Activated T-helper 1 cell treated with anti-CD3 and anti-CD28 coated beads, Interleukin-12 subunit alpha, Interleukin-12 subunit beta, Interleukin-2, Interleukin-4 antibody, amounts not matched to agents 30 ng/mL and 10 ng/mL and 1 ng/mL, durations not matched to agents 14 hours and 24 hours and 36 hours (primary cell): Measurements from ENCODE around the gene TCEAL5. TPM values are rescaled to one million over a fixed set of nuclear protein-coding genes. Genes with fewer than 3 reads are reported as not detected.
"Not testable (repeated sequence)": the region's sequence is repeated elsewhere in the genome, so short reads cannot be mapped to it uniquely, and the experiment has no call there.

Experiments used
- DNase-seq: peaks from one replicate; pipeline ENCODE4 v3.0.0; 2021; ENCODE audit warnings: low spot score
- H3K27ac Mint-ChIP-seq: one replicate; pipeline ENCODE4 v1.8.0; 2021; ENCODE audit warnings: mild to moderate bottlenecking, mixed read lengths
- H3K27me3 Mint-ChIP-seq: one replicate; pipeline ENCODE4 v1.8.0; 2022; ENCODE audit warnings: mild to moderate bottlenecking, moderate library complexity, mixed read lengths; ENCODE audit not compliant: insufficient read depth
- H3K36me3 Mint-ChIP-seq: one replicate; pipeline ENCODE4 v1.8.0; 2021; ENCODE audit warnings: low read depth, mixed read lengths
- H3K4me1 Mint-ChIP-seq: one replicate; pipeline ENCODE4 v1.8.0; 2021; ENCODE audit warnings: low read depth, mixed read lengths
- H3K4me3 Mint-ChIP-seq: one replicate; pipeline ENCODE4 v1.8.0; 2021; ENCODE audit warnings: mild to moderate bottlenecking, moderate library complexity, mixed read lengths
- H3K9me3 Mint-ChIP-seq: one replicate; pipeline ENCODE4 v1.8.0; 2021; ENCODE audit warnings: mixed read lengths
- intact Hi-C: fragments of 100-400 bp; cut with micrococcal nuclease; formaldehyde crosslinking; loops from one replicate; pipeline ENCODE4 v1.15.1; 2024
- total RNA-seq: library from RNA; stranded (reverse); gene quantifications from 2 replicates; pipeline ENCODE4 v1.2.3, GENCODE V29; 2022

Gene TCEAL5, protein sequence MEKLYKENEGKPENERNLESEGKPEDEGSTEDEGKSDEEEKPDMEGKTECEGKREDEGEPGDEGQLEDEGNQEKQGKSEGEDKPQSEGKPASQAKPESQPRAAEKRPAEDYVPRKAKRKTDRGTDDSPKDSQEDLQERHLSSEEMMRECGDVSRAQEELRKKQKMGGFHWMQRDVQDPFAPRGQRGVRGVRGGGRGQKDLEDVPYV
- total RNA-seq, result not detected in 2 replicates

DNA sequence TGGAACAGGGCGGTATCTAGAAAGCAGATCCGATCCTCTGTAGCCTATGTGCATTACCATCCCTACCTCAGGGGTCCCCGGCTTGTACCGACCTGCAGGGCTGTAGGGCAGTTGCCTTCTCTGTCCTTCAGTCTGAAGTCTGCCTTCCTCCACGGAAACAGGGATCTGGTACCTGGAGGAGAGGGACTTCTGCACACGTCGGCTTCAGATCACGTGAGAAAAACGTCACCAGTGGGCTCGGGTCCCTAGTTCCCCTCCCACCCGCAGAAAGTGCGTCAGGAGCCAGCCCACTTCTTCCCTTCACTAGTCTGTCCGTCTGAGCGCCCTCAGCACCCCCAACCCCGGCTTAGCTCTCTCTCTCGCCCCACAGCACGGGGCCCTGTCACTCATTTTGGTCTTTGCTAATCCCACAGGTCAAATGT, at the start of gene TCEAL5:
Gene TCEAL5, minus strand, starts transcription at position 170 of the 422 bp plus-strand sequence. CDS start 2,187 bp downstream, outside the sequence.
- intact Hi-C loops, result no loop called here
- Mint-ChIP-seq H3K27ac (no peak within 1 kb of the TSS), H3K36me3 (no peaks in the 10 kb centered on the region), H3K4me3 (no peak within 1 kb of the TSS), H3K9me3 (no peaks in the 10 kb centered on the region), H3K27me3 (peaks cover 16% of the 10 kb centered on the region), H3K4me1 (no peaks in the 10 kb centered on the region)
- no peak for DNase-seq

DNA sequence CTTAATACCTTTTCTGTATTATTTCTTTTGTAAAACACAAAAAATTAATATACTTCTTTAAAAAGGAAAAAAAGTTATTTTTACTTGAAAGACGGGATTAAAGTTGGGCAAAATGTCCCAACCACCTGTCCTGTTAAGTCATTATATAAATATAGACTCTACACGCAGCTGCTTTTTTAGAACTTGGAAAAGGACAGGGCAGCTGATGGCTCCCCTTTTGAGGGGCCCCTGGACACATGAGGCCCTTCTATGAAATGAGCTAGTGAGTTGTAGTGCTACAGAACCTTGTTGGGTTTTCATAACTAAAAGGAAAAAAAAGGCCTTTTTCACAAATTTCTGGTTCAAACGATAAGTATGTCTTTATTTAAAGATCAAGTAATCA, 34.8 kb upstream of the TCEAL5 start:
- Mint-ChIP-seq H3K9me3 (no peaks in the 10 kb centered on the region), H3K27ac (no peak overlapping the region), H3K27me3 (peaks cover 13% of the 10 kb centered on the region), H3K4me1 (no peaks in the 10 kb centered on the region), H3K36me3 (peaks cover 1% of the 10 kb centered on the region), H3K4me3 (peak overlapping the region; percentile 75)
- intact Hi-C loops, result loop anchor here (2.0 kb wide), 1 partner anchor 57 kb away; the partner anchor contains the start of gene TCEAL8
- no peak for DNase-seq

DNA sequence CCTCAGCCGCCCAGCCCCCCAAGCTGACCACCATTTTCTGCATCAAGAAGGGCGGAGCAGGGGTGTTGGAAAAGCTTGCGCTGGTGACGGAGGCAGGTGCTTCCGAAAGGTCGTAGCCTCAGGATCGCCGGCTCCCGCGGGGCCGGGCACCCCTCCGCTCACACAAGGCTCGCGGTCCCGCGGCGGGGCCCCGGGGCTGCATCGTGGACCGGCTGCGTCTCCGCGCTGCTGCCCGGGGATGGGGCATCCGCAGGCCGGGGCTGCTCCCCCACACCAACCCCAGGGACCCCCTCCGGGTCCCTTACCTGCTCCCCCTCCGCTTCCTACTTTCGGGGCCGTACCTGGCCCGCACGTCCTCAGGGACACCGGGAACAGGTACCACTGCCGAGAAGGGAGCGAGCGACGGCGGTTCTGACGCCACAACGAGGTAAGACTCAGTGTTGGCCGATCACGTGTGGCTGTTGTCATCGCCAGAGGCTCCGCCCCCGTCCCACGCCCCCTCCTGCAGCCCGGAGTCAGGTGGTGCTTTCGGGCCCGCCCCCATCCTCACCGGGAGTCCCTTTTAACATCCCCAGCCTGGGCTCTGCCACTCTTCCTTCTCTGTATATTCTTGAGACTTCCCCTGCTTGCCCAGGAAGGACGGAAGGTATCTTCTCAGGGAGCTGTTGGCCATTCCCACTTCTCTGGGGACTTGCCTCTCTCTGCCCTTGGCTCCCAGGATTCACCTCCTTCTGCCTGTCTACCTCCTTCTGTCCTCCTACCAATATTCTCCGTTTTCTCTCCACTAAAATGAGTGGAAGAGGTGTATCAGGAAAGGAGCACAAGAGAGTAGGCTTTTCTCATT, 34.2 kb upstream of the TCEAL5 start, which contains the start of gene BEX2:
Gene BEX2, minus strand, starts transcription at position 436 of the 844 bp plus-strand sequence. CDS start 1,014 bp downstream, outside the sequence.
- DNase-seq, result peak; percentile 68
- Mint-ChIP-seq H3K4me1 (no peaks in the 10 kb centered on the region), H3K4me3 (peak within 1 kb of the TSS; percentile 75), H3K36me3 (peaks cover 1% of the 10 kb centered on the region), H3K9me3 (no peaks in the 10 kb centered on the region), H3K27ac (peak within 1 kb of the TSS; percentile 29), H3K27me3 (peaks cover 13% of the 10 kb centered on the region)
- intact Hi-C loops, result loop anchor here (1.0 to 2.0 kb wide), 2 partner anchors 56 to 95 kb away; partner anchors contain the start of genes BEX4 and TCEAL8

DNA sequence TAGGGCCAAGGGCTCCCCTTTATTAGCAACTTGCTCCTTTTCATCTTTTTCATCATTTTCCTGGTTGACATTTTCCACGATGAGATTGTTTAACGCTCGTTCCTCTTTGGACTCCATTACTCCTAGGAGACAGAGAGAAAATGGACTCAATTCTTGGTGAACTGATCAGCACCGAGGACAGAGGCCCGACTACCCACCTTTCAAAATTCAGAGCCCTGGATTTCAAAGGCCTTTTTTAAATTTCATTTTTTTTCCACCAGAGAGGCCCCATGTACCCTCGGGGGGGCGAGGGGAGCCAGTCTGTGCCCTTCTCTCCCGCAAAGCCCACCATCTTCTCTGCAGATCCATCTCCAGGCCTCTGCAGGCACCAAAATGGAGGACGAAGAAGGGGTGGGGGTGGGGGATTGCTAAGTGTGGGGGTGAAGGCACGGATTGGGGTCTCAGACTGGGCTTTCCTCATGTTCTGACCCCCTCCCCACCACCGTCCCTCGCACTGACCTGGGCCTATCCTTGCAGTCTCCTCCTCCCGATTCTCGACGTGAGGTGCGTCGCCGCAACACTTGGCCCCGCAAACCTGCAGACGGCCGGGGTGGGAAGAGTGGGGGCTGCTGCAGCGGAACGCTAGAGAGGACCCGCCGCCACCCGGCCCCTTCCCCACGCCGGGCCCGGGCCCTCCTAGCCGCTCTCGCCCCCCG, 33.5 kb upstream of the TCEAL5 start:
- no peaks in the 10 kb centered on the region for H3K9me3 Mint-ChIP-seq
- H3K27ac Mint-ChIP-seq, result no peak overlapping the region
- no peaks in the 10 kb centered on the region for H3K4me1 Mint-ChIP-seq
- no peak overlapping the region for H3K4me3 Mint-ChIP-seq
- H3K36me3 Mint-ChIP-seq, result peaks cover 1% of the 10 kb centered on the region
- DNase-seq, result no peak
- intact Hi-C loops, result loop anchor here (1.0 to 2.0 kb wide), 2 partner anchors 55 to 95 kb away; partner anchors contain the start of genes BEX4 and TCEAL8
- H3K27me3 Mint-ChIP-seq, result peaks cover 13% of the 10 kb centered on the region

DNA sequence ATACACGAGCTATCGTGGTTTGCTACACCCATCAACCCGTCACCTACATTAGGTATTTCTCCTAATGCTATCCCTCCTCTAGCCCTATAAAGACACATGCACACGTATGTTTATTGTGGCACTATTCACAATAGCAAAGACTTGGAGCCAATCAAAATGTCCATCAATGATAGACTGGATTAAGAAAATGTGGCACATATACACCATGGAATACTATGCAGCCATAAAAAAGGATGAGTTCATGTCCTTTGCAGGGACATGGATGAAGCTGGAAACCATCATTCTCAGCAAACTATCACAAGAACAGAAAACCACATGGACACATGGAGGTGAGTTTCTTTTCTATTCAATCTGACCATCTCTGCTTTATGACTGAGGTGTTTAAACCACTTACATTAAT, 29.1 kb upstream of the TCEAL5 start:
- H3K4me3 Mint-ChIP-seq, intact Hi-C loops, H3K36me3 Mint-ChIP-seq, H3K27ac Mint-ChIP-seq, H3K27me3 Mint-ChIP-seq, DNase-seq, H3K9me3 Mint-ChIP-seq, H3K4me1 Mint-ChIP-seq: not testable (repeated sequence)

DNA sequence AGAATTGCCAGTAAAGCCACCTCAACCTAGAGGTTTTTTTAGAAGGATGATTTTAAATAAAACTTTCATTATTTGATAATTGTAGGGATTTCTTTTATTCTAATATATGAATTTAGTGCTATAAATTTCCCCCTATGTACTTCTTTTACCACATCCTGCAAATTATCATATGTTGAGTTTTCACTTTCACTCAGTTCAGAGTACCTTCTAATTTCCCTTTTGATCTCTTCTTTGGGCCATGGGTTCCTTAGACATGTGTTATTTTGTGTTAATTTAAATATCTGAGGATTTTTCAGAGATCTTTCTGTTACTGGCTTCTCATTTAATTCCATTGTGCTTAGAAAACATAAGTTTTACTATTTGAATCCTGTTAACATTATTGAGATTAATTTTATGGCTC, 28.2 kb upstream of the TCEAL5 start:
- Mint-ChIP-seq H3K27me3 (peaks cover 7% of the 10 kb centered on the region), H3K4me1 (no peaks in the 10 kb centered on the region), H3K36me3 (peaks cover 1% of the 10 kb centered on the region), H3K9me3 (no peaks in the 10 kb centered on the region), H3K4me3 (no peak overlapping the region), H3K27ac (no peak overlapping the region)
- intact Hi-C loops, result no loop called here
- no peak for DNase-seq

DNA sequence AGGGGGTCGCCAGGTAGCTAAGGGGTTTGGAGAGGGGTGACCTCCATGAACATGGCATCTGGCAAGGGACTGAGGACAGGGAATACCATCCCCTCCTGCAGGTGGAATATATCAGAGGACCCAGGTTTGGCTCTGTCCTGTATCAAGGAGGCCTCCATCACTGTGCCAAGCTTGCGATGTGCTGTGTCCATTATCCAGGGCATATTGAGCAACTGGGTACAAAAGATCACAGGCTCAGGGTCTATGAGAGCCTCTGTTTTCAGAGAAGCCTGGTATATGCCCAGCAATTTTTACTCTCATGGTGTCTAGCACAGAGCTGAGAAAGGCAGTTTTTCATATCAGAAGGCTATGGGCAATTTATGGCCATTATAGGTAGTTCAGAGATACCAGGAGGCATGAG, 16.6 kb upstream of the TCEAL5 start:
- no peak for DNase-seq
- no peak overlapping the region for H3K4me3 Mint-ChIP-seq

DNA sequence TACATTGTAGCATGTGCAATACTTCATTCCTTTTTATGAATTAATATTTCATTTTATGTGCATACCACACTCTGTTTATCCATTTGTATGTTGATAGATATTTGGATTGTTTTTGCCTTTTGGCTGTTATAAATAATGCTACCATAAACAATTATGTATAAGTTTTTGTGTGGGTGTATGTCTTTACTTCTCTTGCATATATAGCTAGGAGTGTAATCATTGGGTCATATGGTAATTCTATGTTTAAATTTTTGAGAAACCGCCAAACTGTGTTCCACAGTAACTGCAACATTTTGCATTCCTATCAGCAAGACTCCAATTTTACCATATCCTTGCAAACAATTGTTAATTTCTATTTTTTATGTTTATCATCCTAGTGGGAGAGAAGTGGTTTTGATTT, 3.1 kb upstream of the TCEAL5 start:
- no peaks in the 10 kb centered on the region for H3K4me1 Mint-ChIP-seq
- H3K36me3 Mint-ChIP-seq, result no peaks in the 10 kb centered on the region
- peaks cover 16% of the 10 kb centered on the region for H3K27me3 Mint-ChIP-seq
- H3K9me3 Mint-ChIP-seq, result no peaks in the 10 kb centered on the region
- no peak overlapping the region for H3K27ac Mint-ChIP-seq
- no peak for DNase-seq
- no peak overlapping the region for H3K4me3 Mint-ChIP-seq
- intact Hi-C loops, result no loop called here

More for the DNA sequence above, 16.6 kb upstream of the TCEAL5 start:
- intact Hi-C loops, result no loop called here
- Mint-ChIP-seq H3K27me3 (peaks cover 3% of the 10 kb centered on the region), H3K36me3 (no peaks in the 10 kb centered on the region), H3K4me1 (no peaks in the 10 kb centered on the region), H3K27ac (no peak overlapping the region), H3K9me3 (no peaks in the 10 kb centered on the region)

DNA sequence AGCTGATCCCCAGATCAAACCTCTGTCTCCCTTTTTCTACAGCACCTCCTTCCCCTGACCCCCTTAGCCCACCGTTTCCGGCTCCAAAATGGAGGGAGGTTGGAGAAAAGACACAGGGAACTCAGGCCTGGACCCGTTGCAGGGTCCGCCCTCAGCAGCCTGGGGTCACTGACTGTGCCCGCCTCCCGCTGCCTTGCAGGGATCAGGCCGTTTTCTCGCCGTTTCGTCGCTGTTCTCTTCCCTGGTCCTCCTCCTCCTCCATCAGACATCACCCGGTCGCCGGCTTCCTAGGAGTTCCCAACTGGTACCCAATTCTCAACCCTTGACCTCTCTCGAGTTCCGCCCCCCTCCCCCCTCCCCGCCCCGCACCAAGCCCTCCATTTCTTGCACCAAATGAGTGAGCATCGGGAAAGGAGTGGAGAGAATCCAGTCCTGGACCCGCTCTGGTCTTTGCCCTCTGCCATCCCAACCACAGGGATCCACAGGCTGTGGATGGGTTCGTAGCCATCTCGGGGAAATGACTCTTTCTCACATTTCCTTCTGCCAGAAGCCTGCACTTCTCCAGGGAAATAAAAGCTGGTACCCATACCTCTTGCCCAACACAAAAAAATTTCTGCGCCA, 493 bp downstream of the TCEAL5 start:
- Mint-ChIP-seq H3K4me3 (no peak overlapping the region), H3K9me3 (no peaks in the 10 kb centered on the region), H3K27me3 (peaks cover 15% of the 10 kb centered on the region), H3K4me1 (no peaks in the 10 kb centered on the region), H3K36me3 (no peaks in the 10 kb centered on the region), H3K27ac (no peak overlapping the region)
- intact Hi-C loops, result no loop called here
- DNase-seq, result no peak

DNA sequence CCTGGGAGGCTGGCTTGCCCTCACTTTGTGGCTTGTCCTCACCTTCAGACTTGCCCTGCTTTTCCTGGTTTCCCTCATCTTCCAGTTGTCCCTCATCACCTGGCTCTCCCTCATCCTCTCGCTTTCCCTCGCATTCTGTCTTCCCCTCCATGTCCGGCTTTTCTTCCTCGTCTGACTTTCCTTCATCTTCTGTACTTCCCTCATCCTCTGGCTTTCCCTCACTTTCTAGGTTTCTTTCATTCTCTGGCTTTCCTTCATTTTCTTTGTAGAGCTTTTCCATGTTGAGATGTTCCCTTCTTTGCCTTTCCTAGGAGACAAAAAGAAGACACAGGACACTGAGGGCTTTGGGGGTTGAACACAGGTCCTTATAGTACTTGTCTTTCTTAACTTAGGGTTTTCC, 2.3 kb downstream of the TCEAL5 start:
- no peaks in the 10 kb centered on the region for H3K4me1 Mint-ChIP-seq
- DNase-seq, result no peak
- no peaks in the 10 kb centered on the region for H3K9me3 Mint-ChIP-seq
- H3K4me3 Mint-ChIP-seq, result no peak overlapping the region
- peaks cover 11% of the 10 kb centered on the region for H3K27me3 Mint-ChIP-seq
- H3K27ac Mint-ChIP-seq, result no peak overlapping the region
- no peaks in the 10 kb centered on the region for H3K36me3 Mint-ChIP-seq
- intact Hi-C loops, result no loop called here

DNA sequence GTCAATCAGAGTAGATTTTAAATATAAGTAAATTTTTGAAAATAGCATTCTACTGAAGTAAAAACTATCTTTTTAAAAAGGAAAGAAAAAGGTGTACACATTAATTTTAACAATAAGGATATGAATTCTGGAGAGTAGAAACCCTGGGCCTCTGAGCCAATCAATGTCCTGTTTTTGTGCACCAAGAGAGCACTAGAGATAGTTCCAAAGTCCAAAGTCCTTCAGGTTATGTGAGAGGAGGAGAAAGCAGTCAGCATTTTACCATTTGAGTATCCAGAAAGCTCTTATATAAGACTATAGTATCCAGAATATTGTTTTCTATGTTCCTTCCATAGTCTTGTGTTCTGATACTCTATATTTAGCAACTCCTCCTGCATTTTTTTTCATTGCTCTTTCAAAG, 18.3 kb downstream of the TCEAL5 start:
- Mint-ChIP-seq H3K36me3 (peaks cover 12% of the 10 kb centered on the region), H3K27me3 (peaks cover 12% of the 10 kb centered on the region), H3K9me3 (no peaks in the 10 kb centered on the region), H3K4me1 (peaks cover 19% of the 10 kb centered on the region), H3K4me3 (no peak overlapping the region), H3K27ac (no peak overlapping the region)
- no peak for DNase-seq
- intact Hi-C loops, result no loop called here

DNA sequence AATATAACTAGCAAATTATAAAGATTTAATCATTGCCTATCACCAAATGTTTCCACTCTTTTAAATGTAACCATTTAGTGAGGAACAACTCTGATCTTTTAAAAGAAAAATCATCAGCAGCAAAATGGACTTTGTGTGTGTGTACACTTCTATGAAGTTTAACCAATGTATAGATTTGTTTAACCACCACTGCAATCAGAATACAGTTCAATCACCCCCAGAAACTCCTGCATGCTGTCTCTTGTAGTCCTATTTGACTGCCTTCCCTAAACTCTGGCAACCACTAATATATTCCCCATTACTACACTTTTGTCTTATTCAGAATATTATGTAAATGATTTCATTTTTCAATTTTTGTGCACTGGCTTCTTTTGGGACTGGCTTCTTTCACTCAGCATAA, 19.9 kb downstream of the TCEAL5 start:
- DNase-seq, result no peak
- H3K9me3 Mint-ChIP-seq, result no peaks in the 10 kb centered on the region
- H3K4me3 Mint-ChIP-seq, result no peak overlapping the region
- peaks cover 12% of the 10 kb centered on the region for H3K36me3 Mint-ChIP-seq
- H3K27me3 Mint-ChIP-seq, result peaks cover 12% of the 10 kb centered on the region
- intact Hi-C loops, result no loop called here
- H3K4me1 Mint-ChIP-seq, result peaks cover 25% of the 10 kb centered on the region
- no peak overlapping the region for H3K27ac Mint-ChIP-seq
